ENCODE data around the gene COX6B2.

Gene COX6B2

GRCh38 chr19:55312621-55313512 lies 41.7 kb downstream of the COX6B2 start:
- Histone ChIP-seq H3K4me1 (ENCODE audit: control insufficient read depth in 5 of 5, insufficient read depth in 5 of 5, low read length in 5 of 5) (peaks cover 0 to 9% (median 2%) of the 10 kb centered on the region in 5 donors), H3K4me3 (ENCODE audit: low read depth in 1 of 5, low read length in 5 of 5) (no peak overlapping the region), H3K27me3 (ENCODE audit: control insufficient read depth in 5 of 5, insufficient read depth in 4 of 5, low read length in 5 of 5) (peaks cover 0 to 3% (median 0%) of the 10 kb centered on the region in 5 donors), H3K36me3 (ENCODE audit: control insufficient read depth in 5 of 5, insufficient read depth in 5 of 5, low read length in 5 of 5) (peaks cover 0 to 14% (median 0%) of the 10 kb centered on the region in 5 donors), H3K9me3 (ENCODE audit: control insufficient read depth in 5 of 5, low read length in 5 of 5) (peaks cover 0 to 8% (median 3%) of the 10 kb centered on the region in 5 donors), H3K27ac (ENCODE audit: low read depth, low read length) (no peak overlapping the region), H3K9ac (ENCODE audit: low read length in 5 of 5) (no peak overlapping the region)

- H3K36me3 ChIP-seq (ENCODE audit: control insufficient read depth in 5 of 5, insufficient read depth in 5 of 5, low read length in 5 of 5), result peaks cover 0 to 12% (median 0%) of the 10 kb centered on the region in 5 donors
- H3K4me1 ChIP-seq (ENCODE audit: control insufficient read depth in 5 of 5, insufficient read depth in 5 of 5, low read length in 5 of 5), result peaks cover 0 to 9% (median 2%) of the 10 kb centered on the region in 5 donors
- no peak overlapping the region for H3K9ac ChIP-seq (ENCODE audit: low read length in 5 of 5)
- H3K9me3 ChIP-seq (ENCODE audit: control insufficient read depth in 5 of 5, low read length in 5 of 5), result peaks cover 0 to 8% (median 3%) of the 10 kb centered on the region in 5 donors
- no peak overlapping the region for H3K4me3 ChIP-seq (ENCODE audit: low read depth in 1 of 5, low read length in 5 of 5)
- H3K27me3 ChIP-seq (ENCODE audit: control insufficient read depth in 5 of 5, insufficient read depth in 4 of 5, low read length in 5 of 5), result peaks cover 0 to 3% (median 0%) of the 10 kb centered on the region in 5 donors
- H3K27ac ChIP-seq (ENCODE audit: low read depth, low read length), result no peak overlapping the region
Observed at GRCh38 chr19:55311797-55312196, 42.7 kb downstream of the COX6B2 start.

GRCh38 chr19:55311397-55311796 lies 43.1 kb downstream of the COX6B2 start:
- no peak overlapping the region for H3K4me3 ChIP-seq (ENCODE audit: low read depth in 1 of 5, low read length in 5 of 5)
- peaks cover 0 to 8% (median 3%) of the 10 kb centered on the region in 5 donors for H3K9me3 ChIP-seq (ENCODE audit: control insufficient read depth in 5 of 5, low read length in 5 of 5)
- H3K27ac ChIP-seq (ENCODE audit: low read depth, low read length), result no peak overlapping the region
- peaks cover 0 to 8% (median 0%) of the 10 kb centered on the region in 5 donors for H3K36me3 ChIP-seq (ENCODE audit: control insufficient read depth in 5 of 5, insufficient read depth in 5 of 5, low read length in 5 of 5)
- no peak overlapping the region for H3K9ac ChIP-seq (ENCODE audit: low read length in 5 of 5)
- peaks cover 0 to 9% (median 2%) of the 10 kb centered on the region in 5 donors for H3K4me1 ChIP-seq (ENCODE audit: control insufficient read depth in 5 of 5, insufficient read depth in 5 of 5, low read length in 5 of 5)
- peaks cover 0 to 3% (median 0%) of the 10 kb centered on the region in 5 donors for H3K27me3 ChIP-seq (ENCODE audit: control insufficient read depth in 5 of 5, insufficient read depth in 4 of 5, low read length in 5 of 5)

GRCh38 chr19:55310498-55310897 lies 44.0 kb downstream of the COX6B2 start:
- H3K36me3 ChIP-seq (ENCODE audit: control insufficient read depth in 5 of 5, insufficient read depth in 5 of 5, low read length in 5 of 5), result peaks cover 0 to 2% (median 0%) of the 10 kb centered on the region in 5 donors
- peaks cover 0 to 3% (median 0%) of the 10 kb centered on the region in 5 donors for H3K27me3 ChIP-seq (ENCODE audit: control insufficient read depth in 5 of 5, insufficient read depth in 4 of 5, low read length in 5 of 5)
- H3K4me1 ChIP-seq (ENCODE audit: control insufficient read depth in 5 of 5, insufficient read depth in 5 of 5, low read length in 5 of 5), result peaks cover 0 to 9% (median 2%) of the 10 kb centered on the region in 5 donors
- H3K9me3 ChIP-seq (ENCODE audit: control insufficient read depth in 5 of 5, low read length in 5 of 5), result peaks cover 0 to 4% (median 0%) of the 10 kb centered on the region in 5 donors
- H3K4me3 ChIP-seq (ENCODE audit: low read depth in 1 of 5, low read length in 5 of 5), result no peak overlapping the region
- H3K27ac ChIP-seq (ENCODE audit: low read depth, low read length), result no peak overlapping the region
- no peak overlapping the region for H3K9ac ChIP-seq (ENCODE audit: low read length in 5 of 5)

- Histone ChIP-seq H3K27ac (ENCODE audit: low read depth, low read length) (no peak overlapping the region), H3K36me3 (ENCODE audit: control insufficient read depth in 5 of 5, insufficient read depth in 5 of 5, low read length in 5 of 5) (peaks cover 0 to 2% (median 0%) of the 10 kb centered on the region in 5 donors)
Observed at GRCh38 chr19:55309448-55309847, 45.1 kb downstream of the COX6B2 start.

GRCh38 chr19:55308281-55308680 lies 46.2 kb downstream of the COX6B2 start:
- H3K27me3 ChIP-seq (ENCODE audit: control insufficient read depth in 5 of 5, insufficient read depth in 4 of 5, low read length in 5 of 5), result peaks cover 0 to 3% (median 0%) of the 10 kb centered on the region in 5 donors
- peaks cover 0 to 4% (median 0%) of the 10 kb centered on the region in 5 donors for H3K9me3 ChIP-seq (ENCODE audit: control insufficient read depth in 5 of 5, low read length in 5 of 5)
- peaks cover 0 to 2% (median 0%) of the 10 kb centered on the region in 5 donors for H3K36me3 ChIP-seq (ENCODE audit: control insufficient read depth in 5 of 5, insufficient read depth in 5 of 5, low read length in 5 of 5)
- H3K4me3 ChIP-seq (ENCODE audit: low read depth in 1 of 5, low read length in 5 of 5), result no peak overlapping the region
- no peak overlapping the region for H3K9ac ChIP-seq (ENCODE audit: low read length in 5 of 5)
- no peak overlapping the region for H3K27ac ChIP-seq (ENCODE audit: low read depth, low read length)
- H3K4me1 ChIP-seq (ENCODE audit: control insufficient read depth in 5 of 5, insufficient read depth in 5 of 5, low read length in 5 of 5), result peaks cover 0 to 4% (median 2%) of the 10 kb centered on the region in 5 donors

More at GRCh38 chr19:55309448-55309847, 45.1 kb downstream of the COX6B2 start:
- Histone ChIP-seq H3K9me3 (ENCODE audit: control insufficient read depth in 5 of 5, low read length in 5 of 5) (peaks cover 0 to 4% (median 0%) of the 10 kb centered on the region in 5 donors), H3K4me3 (ENCODE audit: low read depth in 1 of 5, low read length in 5 of 5) (no peak overlapping the region), H3K4me1 (ENCODE audit: control insufficient read depth in 5 of 5, insufficient read depth in 5 of 5, low read length in 5 of 5) (peaks cover 0 to 9% (median 2%) of the 10 kb centered on the region in 5 donors), H3K27me3 (ENCODE audit: control insufficient read depth in 5 of 5, insufficient read depth in 4 of 5, low read length in 5 of 5) (peaks cover 0 to 3% (median 0%) of the 10 kb centered on the region in 5 donors), H3K9ac (ENCODE audit: low read length in 5 of 5) (peak overlapping the region in 1 of 5 donors; percentile 28)

GRCh38 chr19:55306712-55307111 lies 47.8 kb downstream of the COX6B2 start:
- Histone ChIP-seq H3K36me3 (ENCODE audit: control insufficient read depth in 5 of 5, insufficient read depth in 5 of 5, low read length in 5 of 5) (no peaks in the 10 kb centered on the region), H3K4me3 (ENCODE audit: low read depth in 1 of 5, low read length in 5 of 5) (no peak overlapping the region), H3K27ac (ENCODE audit: low read depth, low read length) (no peak overlapping the region)

GRCh38 chr19:55305983-55306562 lies 48.4 kb downstream of the COX6B2 start:
- no peak overlapping the region for H3K9ac ChIP-seq (ENCODE audit: low read length in 5 of 5)

More at GRCh38 chr19:55306712-55307111, 47.8 kb downstream of the COX6B2 start:
- Histone ChIP-seq H3K9ac (ENCODE audit: low read length in 5 of 5) (no peak overlapping the region), H3K9me3 (ENCODE audit: control insufficient read depth in 5 of 5, low read length in 5 of 5) (peaks cover 0 to 4% (median 0%) of the 10 kb centered on the region in 5 donors), H3K27me3 (ENCODE audit: control insufficient read depth in 5 of 5, insufficient read depth in 4 of 5, low read length in 5 of 5) (peaks cover 0 to 3% (median 0%) of the 10 kb centered on the region in 5 donors), H3K4me1 (ENCODE audit: control insufficient read depth in 5 of 5, insufficient read depth in 5 of 5, low read length in 5 of 5) (peaks cover under 1 to 5% (median 4%) of the 10 kb centered on the region in 5 donors)

GRCh38 chr19:55305491-55305890 lies 49.0 kb downstream of the COX6B2 start:
- Histone ChIP-seq H3K9ac (ENCODE audit: low read length in 5 of 5) (no peak overlapping the region), H3K27ac (ENCODE audit: low read depth, low read length) (no peak overlapping the region), H3K4me1 (ENCODE audit: control insufficient read depth in 5 of 5, insufficient read depth in 5 of 5, low read length in 5 of 5) (peaks cover 2 to 11% (median 9%) of the 10 kb centered on the region in 5 donors), H3K27me3 (ENCODE audit: control insufficient read depth in 5 of 5, insufficient read depth in 4 of 5, low read length in 5 of 5) (peaks cover 0 to 3% (median 0%) of the 10 kb centered on the region in 5 donors), H3K4me3 (ENCODE audit: low read depth in 1 of 5, low read length in 5 of 5) (no peak overlapping the region), H3K36me3 (ENCODE audit: control insufficient read depth in 5 of 5, insufficient read depth in 5 of 5, low read length in 5 of 5) (no peaks in the 10 kb centered on the region), H3K9me3 (ENCODE audit: control insufficient read depth in 5 of 5, low read length in 5 of 5) (peaks cover 0 to 4% (median 0%) of the 10 kb centered on the region in 5 donors)

More at GRCh38 chr19:55305983-55306562, 48.4 kb downstream of the COX6B2 start:
- no peak overlapping the region for H3K27ac ChIP-seq (ENCODE audit: low read depth, low read length)
- peaks cover 0 to 3% (median 0%) of the 10 kb centered on the region in 5 donors for H3K27me3 ChIP-seq (ENCODE audit: control insufficient read depth in 5 of 5, insufficient read depth in 4 of 5, low read length in 5 of 5)
- no peaks in the 10 kb centered on the region for H3K36me3 ChIP-seq (ENCODE audit: control insufficient read depth in 5 of 5, insufficient read depth in 5 of 5, low read length in 5 of 5)
- H3K4me1 ChIP-seq (ENCODE audit: control insufficient read depth in 5 of 5, insufficient read depth in 5 of 5, low read length in 5 of 5), result peaks cover 2 to 11% (median 9%) of the 10 kb centered on the region in 5 donors
- H3K9me3 ChIP-seq (ENCODE audit: control insufficient read depth in 5 of 5, low read length in 5 of 5), result peaks cover 0 to 4% (median 0%) of the 10 kb centered on the region in 5 donors
- no peak overlapping the region for H3K4me3 ChIP-seq (ENCODE audit: low read depth in 1 of 5, low read length in 5 of 5)

All from subcutaneous abdominal adipose tissue (tissue), 5 donors.